Amniotic stem cell (primary cell): ENCODE measurements around the gene SEPSECS.

Experiments used
- DNase-seq: peaks from one replicate; lab custom pipeline; 2025; lab: John Stamatoyannopoulos, UW

The SEPSECS gene

GRCh38 chr4:25155947-25156346, 4.3 kb downstream of the SEPSECS start:
- DNase-seq: no peak

DNA sequence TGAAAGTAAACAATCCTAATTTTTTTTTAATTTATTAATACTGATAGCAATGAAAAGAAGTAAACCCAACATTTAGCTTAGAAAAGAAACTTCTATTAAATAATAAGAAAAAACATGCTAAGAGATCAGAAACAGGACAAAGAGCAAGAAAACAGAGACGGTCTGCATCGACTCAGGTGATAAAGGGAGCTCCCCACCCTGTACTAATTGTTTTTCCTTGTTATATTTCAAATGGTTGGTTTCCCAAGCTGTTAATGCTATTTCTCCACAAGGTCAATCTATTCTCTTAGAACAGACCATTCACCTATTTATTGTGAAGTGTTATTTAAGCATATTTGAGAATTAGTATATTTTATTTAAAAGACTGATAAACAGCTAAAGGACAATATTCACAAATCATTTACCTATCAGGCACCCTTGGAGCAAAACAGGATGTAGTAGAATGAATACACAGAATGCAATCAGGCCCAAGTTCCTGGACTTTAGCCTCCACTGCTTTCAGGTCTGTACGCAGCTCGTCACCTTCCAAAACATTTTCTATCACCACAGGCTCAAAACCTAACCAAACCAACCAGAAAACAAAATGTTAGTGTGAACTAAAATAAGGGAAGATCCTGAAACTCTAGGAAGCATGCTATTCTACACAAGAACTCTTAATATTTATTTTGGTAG, 5.5 kb downstream of the SEPSECS start:
- DNase-seq: no peak

DNA sequence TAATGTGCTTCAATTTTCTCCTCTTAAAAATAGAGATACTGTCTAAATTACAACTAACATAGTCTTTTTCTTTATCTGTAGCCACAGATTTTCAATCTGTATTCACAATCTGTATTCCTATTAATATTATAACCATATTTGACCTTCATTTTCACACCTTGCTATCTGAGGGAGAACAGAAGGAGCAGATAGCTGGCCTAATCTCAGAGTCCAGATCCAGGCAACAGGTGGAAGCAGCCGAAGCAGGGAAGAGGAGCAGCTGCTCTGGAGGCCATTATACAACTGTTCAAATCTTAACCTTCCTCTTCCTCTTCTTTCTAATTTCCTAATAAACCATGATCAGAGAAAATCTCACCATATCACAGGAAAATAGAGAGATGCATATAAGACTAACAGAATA, 14.2 kb downstream of the SEPSECS start:
- DNase-seq: no peak

GRCh38 chr4:25144870-25145481, 15.3 kb downstream of the SEPSECS start:
- DNase-seq: no peak

DNA sequence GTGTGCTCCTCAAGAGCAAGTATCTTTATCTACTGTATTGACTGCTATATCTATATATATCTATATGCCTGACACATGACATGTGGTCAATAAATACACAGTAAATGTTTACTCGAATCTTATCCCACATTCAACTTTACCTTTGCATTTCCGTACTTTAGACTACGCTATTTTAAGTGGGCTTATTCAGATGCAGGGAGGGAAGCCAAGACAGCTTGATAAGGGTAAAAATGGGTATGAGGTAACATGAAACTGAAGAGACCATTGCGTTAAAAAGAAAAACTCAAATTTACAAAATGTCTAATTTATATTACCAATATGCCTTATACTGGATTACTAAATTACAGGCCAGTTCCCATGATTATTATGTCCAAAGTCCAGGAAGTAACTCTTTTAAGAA, 17.8 kb downstream of the SEPSECS start:
- DNase-seq: no peak

DNA sequence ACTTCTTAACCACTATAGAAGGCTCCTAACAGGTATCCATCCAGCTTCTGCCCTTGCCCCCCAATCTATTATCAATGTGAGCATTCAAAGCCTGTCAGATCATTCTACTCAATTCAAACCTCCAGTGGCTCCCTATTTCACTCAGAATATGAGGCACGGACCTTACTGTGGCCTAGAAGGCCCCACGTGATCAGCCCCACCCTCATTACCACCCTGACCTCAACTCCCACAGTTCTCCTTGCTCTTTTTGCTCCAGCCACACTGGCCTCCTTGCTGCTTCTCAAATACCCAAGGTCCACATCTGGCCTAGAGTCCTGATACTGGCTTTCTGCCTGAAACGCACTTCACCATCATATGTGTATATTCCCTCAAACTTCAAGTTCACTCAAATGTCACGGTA, 18.7 kb downstream of the SEPSECS start:
- DNase-seq: no peak

DNA sequence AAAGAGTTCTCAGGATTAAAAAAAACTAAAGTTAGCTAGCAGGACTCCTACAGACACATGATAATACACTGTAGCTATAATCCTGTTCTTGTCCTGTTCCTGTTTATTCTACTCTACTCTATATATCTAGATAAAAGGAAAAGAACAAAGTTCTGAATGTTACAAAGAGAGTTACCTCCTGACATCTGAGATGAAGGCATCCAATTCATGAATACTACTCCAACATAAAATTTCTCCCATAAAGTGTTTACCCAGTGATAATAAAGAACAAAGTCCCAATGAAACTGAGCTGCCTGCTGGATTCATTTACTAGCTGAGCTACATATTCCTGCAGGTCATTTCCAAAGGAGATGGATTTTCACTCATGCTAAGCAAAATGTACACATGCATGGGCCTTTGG, 27.1 kb downstream of the SEPSECS start:
- DNase-seq: no peak

DNA sequence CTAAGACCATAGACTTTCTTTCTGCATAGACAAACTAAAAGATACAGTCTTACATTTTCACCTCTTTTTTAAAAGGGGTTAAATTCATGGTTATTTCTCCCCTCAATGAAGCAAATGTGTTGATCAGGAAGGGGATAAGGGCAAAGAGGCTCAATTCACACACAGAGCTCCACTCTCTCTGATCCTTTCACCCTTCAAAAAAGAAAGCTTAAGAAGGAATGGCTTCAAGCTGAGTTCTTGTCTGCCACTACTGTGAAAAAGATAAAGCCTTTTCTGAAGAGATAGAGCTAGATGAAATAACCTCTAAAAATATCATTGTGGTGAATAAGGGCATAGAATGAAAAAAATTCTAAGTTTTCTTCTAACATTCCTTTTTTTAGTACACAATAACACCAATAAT, 28.3 kb downstream of the SEPSECS start:
- DNase-seq: no peak

DNA sequence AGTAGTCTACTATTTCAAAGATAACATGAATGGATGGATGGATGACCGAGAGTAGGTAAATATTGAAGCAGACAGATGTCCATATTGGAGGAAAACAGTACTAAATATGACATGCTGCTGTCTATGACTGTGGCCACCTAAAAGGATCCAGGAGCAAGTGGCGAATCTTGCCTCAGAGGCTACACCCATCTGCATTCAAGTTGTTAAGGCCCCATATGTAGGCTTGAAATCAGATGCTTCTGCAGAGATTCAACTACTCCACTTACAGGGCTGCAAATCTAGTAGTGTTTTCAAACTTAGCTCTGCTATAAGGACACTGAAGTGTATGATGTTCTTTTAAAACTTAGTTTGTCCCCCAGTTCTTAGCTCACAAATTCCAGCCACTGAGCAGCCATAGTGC, 28.9 kb downstream of the SEPSECS start:
- no peak for DNase-seq

- no peak for DNase-seq
Observed at GRCh38 chr4:25129917-25130316, 30.3 kb downstream of the SEPSECS start.

DNA sequence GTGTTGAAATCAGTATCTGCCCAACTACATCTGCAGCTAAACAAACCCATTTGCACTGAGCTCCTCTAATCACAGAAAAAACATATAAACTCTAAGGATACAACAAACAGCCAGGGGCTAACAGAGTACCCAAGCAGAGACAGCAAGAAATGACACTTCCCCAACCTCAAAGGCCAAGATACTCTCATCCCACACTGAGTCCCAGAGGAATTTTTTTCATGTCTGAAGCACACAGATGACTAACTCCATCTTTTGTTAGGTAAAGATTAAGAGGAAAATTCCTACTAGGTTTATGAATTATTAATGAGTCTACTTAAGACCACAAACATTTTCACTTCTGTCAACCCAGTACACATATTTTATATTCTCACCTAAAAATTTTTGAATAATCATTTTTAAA, 31.6 kb downstream of the SEPSECS start:
- no peak for DNase-seq

- no peak for DNase-seq
Observed at GRCh38 chr4:25123236-25123635, 37.0 kb downstream of the SEPSECS start.

GRCh38 chr4:25120146-25120940, 39.9 kb downstream of the SEPSECS start:
- no peak for DNase-seq

DNA sequence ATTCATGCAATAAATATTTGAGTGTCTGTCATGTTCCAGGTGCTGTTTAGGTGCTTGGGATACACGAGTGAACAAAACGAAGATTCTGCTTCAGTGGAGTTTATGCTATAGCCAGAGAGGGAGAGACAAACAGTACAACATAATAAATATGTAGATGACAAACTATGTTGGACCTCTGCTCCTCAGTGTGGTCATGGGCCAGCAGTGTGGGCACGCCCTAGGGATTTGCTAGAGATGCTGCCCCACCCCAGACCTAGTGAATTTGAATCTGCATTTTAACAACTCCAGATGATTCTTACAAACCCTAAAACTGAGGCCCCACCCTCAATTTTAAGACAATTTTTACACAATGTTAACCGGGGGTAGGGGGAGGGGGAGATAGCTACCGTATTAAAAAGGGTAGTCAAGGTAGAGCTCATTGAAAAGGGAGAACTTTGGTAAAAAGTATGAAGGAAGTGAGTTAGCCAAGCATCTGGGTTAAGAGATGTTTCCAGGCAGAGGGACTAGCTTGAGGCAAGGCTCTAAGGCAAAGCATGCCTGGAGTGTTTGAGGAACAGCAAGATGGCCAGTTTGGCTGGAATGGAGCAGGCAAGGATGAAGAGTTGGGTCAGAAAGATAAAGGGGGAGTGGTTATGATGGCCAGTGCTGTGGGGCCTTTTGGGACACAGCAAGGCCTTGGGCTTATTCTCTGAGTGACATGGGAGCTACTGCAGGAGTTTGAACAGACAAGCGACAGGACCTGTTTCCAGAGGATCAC, 42.4 kb downstream of the SEPSECS start:
- no peak for DNase-seq

- no peak for DNase-seq
Observed at GRCh38 chr4:25117274-25117673, 43.0 kb downstream of the SEPSECS start.

- DNase-seq: no peak
Observed at GRCh38 chr4:25113915-25114904, 46.0 kb downstream of the SEPSECS start.

- no peak for DNase-seq
Observed at GRCh38 chr4:25112995-25113380, 47.3 kb downstream of the SEPSECS start.

DNA sequence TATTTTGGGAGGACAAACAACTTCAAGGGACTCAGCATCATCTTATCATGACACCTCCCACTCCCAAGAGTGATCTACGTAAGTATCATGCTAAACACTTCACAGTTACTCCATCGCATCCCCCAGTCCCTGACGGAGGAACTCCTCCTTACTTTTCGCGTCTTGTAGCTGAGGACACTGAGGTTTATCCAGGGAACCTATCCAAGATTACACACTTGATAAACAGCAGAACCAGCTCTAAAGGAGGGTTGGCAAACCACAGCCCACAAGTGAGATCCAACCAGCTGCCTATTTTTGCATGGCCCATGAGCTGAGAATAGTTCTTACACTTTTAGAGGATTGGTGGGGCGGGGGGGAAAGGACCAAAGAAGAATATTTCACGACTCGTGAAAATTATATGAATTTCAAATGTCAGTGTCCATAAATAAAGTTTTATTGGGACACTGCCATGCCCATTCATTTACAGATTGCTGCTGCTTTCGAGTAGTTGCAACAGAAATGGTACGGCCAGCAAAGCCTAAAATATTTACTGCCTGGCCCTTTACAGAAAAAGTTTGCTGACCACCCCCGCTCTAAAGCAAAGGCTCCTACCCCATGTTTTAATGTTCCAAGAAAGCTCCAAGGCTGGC, 47.8 kb downstream of the SEPSECS start:
- DNase-seq: no peak

DNA sequence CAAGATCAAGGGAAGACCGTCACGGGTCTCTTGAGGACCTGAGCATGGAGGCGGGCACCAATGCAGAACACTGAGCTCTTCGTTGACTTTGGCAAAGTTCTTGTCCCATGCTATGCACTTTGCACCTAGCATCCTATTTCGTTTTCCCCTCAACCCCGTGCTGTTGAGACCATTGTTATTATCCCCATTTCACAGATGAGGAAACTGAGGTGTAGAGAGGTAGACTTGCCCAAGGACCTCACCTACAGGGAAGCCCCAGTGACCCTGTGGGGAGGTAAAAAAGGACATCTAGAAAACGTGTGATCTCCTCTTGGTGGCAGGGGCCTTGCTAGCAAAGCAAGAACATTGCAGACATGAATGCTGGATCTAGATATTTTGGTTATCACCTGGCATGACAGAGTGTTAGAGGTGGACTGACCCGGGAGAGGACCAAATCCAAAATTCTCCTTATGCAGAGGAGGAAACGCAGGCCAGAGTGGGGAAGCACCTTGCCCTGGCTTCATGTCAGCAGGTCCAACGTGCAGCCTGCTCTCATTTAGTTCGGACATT, 48.5 kb downstream of the SEPSECS start:
- no peak for DNase-seq

GRCh38 chr4:25110527-25111329, 49.5 kb downstream of the SEPSECS start:
- no peak for DNase-seq
